ENCODE results near the gene NKX2-8. TPM values are rescaled to one million over a fixed set of nuclear protein-coding genes. Genes with fewer than 3 reads are reported as not detected.

The NKX2-8 gene
- total RNA-seq, 1 donor: not detected

DNA sequence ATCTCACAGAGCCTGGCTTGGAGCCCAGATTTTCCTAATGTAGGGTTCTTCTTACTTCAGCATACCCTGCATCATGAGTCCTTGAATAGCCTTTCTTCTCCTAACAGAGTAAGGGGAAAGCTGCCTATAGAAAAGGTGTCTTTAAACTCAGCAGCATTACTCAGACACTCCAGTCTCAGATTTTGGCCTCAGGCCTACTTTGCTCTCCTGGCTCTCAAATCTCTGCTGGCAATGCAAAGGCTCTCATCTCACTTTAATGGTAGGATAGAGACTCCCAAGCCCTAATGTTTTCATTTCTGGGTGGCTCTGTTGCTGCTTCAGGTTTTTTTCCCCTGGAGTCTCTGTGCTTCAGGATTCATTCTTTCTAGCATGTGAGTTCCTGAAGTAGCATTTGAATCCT, 9.1 kb upstream of the NKX2-8 start:
- Histone ChIP-seq H3K9me3 (ENCODE audit: low read depth, low read length) (no peaks in the 10 kb centered on the region), H3K4me1 (ENCODE audit: insufficient read depth, low read length) (no peaks in the 10 kb centered on the region), H3K4me2 (ENCODE audit: insufficient read depth, low read length) (no peak overlapping the region), H3K27ac (ENCODE audit: low read depth, low read length) (no peak overlapping the region), H3K79me2 (ENCODE audit: insufficient read depth, low read length) (no peaks in the 10 kb centered on the region), H3K36me3 (ENCODE audit: insufficient read depth, low read length) (no peaks in the 10 kb centered on the region), H3K4me3 (ENCODE audit: insufficient read depth, low read length) (no peak overlapping the region), H2AFZ (ENCODE audit: low read length) (no peak overlapping the region), H3K27me3 (ENCODE audit: insufficient read depth, low read length) (peaks cover 22% of the 10 kb centered on the region), H4K20me1 (ENCODE audit: insufficient read depth, low read length) (no peaks in the 10 kb centered on the region)
- no peak for DNase-seq (ENCODE audit: insufficient read length, low spot score, missing footprints)
- TF ChIP-seq, protein P1, sequence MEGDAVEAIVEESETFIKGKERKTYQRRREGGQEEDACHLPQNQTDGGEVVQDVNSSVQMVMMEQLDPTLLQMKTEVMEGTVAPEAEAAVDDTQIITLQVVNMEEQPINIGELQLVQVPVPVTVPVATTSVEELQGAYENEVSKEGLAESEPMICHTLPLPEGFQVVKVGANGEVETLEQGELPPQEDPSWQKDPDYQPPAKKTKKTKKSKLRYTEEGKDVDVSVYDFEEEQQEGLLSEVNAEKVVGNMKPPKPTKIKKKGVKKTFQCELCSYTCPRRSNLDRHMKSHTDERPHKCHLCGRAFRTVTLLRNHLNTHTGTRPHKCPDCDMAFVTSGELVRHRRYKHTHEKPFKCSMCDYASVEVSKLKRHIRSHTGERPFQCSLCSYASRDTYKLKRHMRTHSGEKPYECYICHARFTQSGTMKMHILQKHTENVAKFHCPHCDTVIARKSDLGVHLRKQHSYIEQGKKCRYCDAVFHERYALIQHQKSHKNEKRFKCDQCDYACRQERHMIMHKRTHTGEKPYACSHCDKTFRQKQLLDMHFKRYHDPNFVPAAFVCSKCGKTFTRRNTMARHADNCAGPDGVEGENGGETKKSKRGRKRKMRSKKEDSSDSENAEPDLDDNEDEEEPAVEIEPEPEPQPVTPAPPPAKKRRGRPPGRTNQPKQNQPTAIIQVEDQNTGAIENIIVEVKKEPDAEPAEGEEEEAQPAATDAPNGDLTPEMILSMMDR (IDR thresholded peaks at IDR 0.05; ENCODE audit: extremely low read depth, low read depth, low read length): no peak

DNA sequence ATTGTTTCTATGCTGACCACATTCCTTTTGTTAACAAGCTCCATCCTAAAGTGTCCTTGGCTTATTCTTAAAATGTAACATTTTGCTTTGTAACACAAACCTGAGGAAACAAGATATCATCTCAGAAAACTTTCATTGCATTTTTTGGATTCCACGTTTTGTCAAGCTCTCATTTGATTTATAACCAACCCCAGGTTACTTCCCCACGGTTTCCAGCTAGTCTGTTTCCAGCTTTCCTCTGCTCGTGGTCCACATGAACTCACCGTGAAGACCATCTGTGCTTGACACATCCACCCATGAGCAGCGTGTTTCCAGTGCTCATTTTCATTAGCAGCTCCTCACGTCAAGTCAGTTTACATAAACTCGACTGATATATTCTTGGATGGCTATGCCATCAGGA, 6.4 kb upstream of the NKX2-8 start:
- peaks cover 31% of the 10 kb centered on the region for H3K27me3 ChIP-seq (ENCODE audit: insufficient read depth, low read length)

DNA sequence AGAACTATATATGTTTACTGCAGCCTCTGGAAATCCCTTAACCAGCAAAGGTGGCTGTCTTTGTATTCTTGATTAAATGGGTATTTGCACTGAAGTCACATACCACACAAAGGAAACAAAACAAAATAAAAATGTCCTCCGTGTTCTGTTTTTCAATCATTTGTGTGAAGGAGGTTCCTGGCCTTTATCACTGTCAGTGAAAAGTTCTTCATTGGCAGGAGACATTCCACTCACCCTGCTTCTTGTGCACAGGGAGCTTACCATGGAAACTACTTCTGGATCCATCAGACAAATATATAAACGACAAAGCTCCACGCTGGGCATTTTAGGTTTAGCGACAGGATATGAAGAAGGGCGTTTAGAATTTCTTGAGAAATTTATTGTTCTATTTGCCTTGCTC, 5.7 kb upstream of the NKX2-8 start:
- peaks cover 37% of the 10 kb centered on the region for H3K27me3 ChIP-seq (ENCODE audit: insufficient read depth, low read length)
- TF ChIP-seq, protein P1 (IDR thresholded peaks at IDR 0.05; ENCODE audit: extremely low read depth, low read depth, low read length): no peak
- no peak for DNase-seq (ENCODE audit: insufficient read length, low spot score, missing footprints)
- H3K4me2 ChIP-seq (ENCODE audit: insufficient read depth, low read length): no peak overlapping the region
- H3K9me3 ChIP-seq (ENCODE audit: low read depth, low read length): no peaks in the 10 kb centered on the region
- no peak overlapping the region for H2AFZ ChIP-seq (ENCODE audit: low read length)
- H3K27ac ChIP-seq (ENCODE audit: low read depth, low read length): no peak overlapping the region
- no peaks in the 10 kb centered on the region for H3K36me3 ChIP-seq (ENCODE audit: insufficient read depth, low read length)
- no peaks in the 10 kb centered on the region for H3K79me2 ChIP-seq (ENCODE audit: insufficient read depth, low read length)
- no peak overlapping the region for H3K4me3 ChIP-seq (ENCODE audit: insufficient read depth, low read length)
- no peaks in the 10 kb centered on the region for H3K4me1 ChIP-seq (ENCODE audit: insufficient read depth, low read length)
- H4K20me1 ChIP-seq (ENCODE audit: insufficient read depth, low read length): no peaks in the 10 kb centered on the region

More for the DNA sequence above, 6.4 kb upstream of the NKX2-8 start:
- H3K9me3 ChIP-seq (ENCODE audit: low read depth, low read length): no peaks in the 10 kb centered on the region
- H3K36me3 ChIP-seq (ENCODE audit: insufficient read depth, low read length): no peaks in the 10 kb centered on the region
- no peak overlapping the region for H3K4me3 ChIP-seq (ENCODE audit: insufficient read depth, low read length)
- no peak for DNase-seq (ENCODE audit: insufficient read length, low spot score, missing footprints)
- H3K4me1 ChIP-seq (ENCODE audit: insufficient read depth, low read length): no peaks in the 10 kb centered on the region
- H2AFZ ChIP-seq (ENCODE audit: low read length): no peak overlapping the region
- H3K4me2 ChIP-seq (ENCODE audit: insufficient read depth, low read length): no peak overlapping the region
- H4K20me1 ChIP-seq (ENCODE audit: insufficient read depth, low read length): no peaks in the 10 kb centered on the region
- H3K79me2 ChIP-seq (ENCODE audit: insufficient read depth, low read length): no peaks in the 10 kb centered on the region
- TF ChIP-seq, protein P1 (IDR thresholded peaks at IDR 0.05; ENCODE audit: extremely low read depth, low read depth, low read length): no peak
- no peak overlapping the region for H3K27ac ChIP-seq (ENCODE audit: low read depth, low read length)

DNA sequence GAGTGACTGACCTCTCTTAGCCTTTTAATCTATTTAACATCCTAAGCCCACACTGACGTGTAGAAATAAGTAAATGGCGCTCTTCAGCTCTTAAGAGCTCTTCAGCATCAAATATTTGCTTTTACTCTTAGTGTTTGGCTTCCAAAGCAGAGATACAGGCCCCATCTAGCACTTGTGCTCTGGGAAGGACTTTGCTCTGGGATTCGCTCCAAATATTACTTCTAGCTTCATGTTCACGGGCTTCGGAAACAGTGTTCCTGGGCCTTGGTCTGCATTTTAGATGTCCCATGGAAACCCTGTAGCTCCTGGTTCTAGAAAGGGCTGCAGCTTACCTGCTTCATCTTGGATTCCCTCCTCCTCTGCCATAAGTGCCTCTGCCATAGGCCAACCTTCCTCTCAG, 2.7 kb upstream of the NKX2-8 start:
- no peaks in the 10 kb centered on the region for H3K4me1 ChIP-seq (ENCODE audit: insufficient read depth, low read length)
- no peaks in the 10 kb centered on the region for H3K79me2 ChIP-seq (ENCODE audit: insufficient read depth, low read length)
- H3K4me2 ChIP-seq (ENCODE audit: insufficient read depth, low read length): no peak overlapping the region
- H2AFZ ChIP-seq (ENCODE audit: low read length): no peak overlapping the region
- TF ChIP-seq, protein P1 (IDR thresholded peaks at IDR 0.05; ENCODE audit: extremely low read depth, low read depth, low read length): no peak
- H3K27ac ChIP-seq (ENCODE audit: low read depth, low read length): no peak overlapping the region
- DNase-seq (ENCODE audit: insufficient read length, low spot score, missing footprints): peak; percentile 19
- no peaks in the 10 kb centered on the region for H3K36me3 ChIP-seq (ENCODE audit: insufficient read depth, low read length)
- H3K4me3 ChIP-seq (ENCODE audit: insufficient read depth, low read length): no peak overlapping the region
- H3K27me3 ChIP-seq (ENCODE audit: insufficient read depth, low read length): peaks cover 55% of the 10 kb centered on the region
- H3K9me3 ChIP-seq (ENCODE audit: low read depth, low read length): no peaks in the 10 kb centered on the region
- no peaks in the 10 kb centered on the region for H4K20me1 ChIP-seq (ENCODE audit: insufficient read depth, low read length)
